GM23248 (cell line): ENCODE data around the gene MST1.

Experiments used
- EZH2 ChIP-seq: fragments of 200-600 bp; sonication (generic); IDR thresholded peaks from 2 replicates; pipeline ENCODE4 v1.6.1; 2018; ENCODE audit warnings: antibody characterized with exemption, mild to moderate bottlenecking; ENCODE audit not compliant: insufficient read depth, poor library complexity, severe bottlenecking
- EZH2phosphoT487 ChIP-seq: fragments of 200-600 bp; sonication (generic); IDR thresholded peaks from 2 replicates; pipeline ENCODE4 v1.6.1; 2018; ENCODE audit warnings: antibody characterized with exemption, moderate library complexity, mild to moderate bottlenecking, low read depth; ENCODE audit not compliant: insufficient read depth

GRCh38 chr3:49661281-49661680 is 28.0 kb downstream of the MST1 start:
- TF ChIP-seq EZH2 (no peak), EZH2phosphoT487 (no peak)
